SU-DHL-6 (cell line): Measurements from ENCODE around the gene C1QL1.

Source experiments
- EZH2phosphoT487 ChIP-seq: fragments of 200-600 bp; sonication (generic), shearing (Covaris generic); conservative IDR thresholded peaks from 2 replicates; pipeline ENCODE4 v1.6.1; 2018; ENCODE audit warnings: mild to moderate bottlenecking, antibody characterized with exemption, low read length, moderate library complexity, mixed read lengths
- TF ChIP-seq, protein P1 (sequence below): fragments of 200-600 bp; sonication (generic); IDR thresholded peaks from one replicate; pipeline ENCODE4 v1.5.1; 2017; ENCODE audit warnings: antibody characterized with exemption, mild to moderate bottlenecking, low read length, moderate library complexity; ENCODE audit not compliant: insufficient read depth, poor library complexity, severe bottlenecking

- TF ChIP-seq, protein P1, sequence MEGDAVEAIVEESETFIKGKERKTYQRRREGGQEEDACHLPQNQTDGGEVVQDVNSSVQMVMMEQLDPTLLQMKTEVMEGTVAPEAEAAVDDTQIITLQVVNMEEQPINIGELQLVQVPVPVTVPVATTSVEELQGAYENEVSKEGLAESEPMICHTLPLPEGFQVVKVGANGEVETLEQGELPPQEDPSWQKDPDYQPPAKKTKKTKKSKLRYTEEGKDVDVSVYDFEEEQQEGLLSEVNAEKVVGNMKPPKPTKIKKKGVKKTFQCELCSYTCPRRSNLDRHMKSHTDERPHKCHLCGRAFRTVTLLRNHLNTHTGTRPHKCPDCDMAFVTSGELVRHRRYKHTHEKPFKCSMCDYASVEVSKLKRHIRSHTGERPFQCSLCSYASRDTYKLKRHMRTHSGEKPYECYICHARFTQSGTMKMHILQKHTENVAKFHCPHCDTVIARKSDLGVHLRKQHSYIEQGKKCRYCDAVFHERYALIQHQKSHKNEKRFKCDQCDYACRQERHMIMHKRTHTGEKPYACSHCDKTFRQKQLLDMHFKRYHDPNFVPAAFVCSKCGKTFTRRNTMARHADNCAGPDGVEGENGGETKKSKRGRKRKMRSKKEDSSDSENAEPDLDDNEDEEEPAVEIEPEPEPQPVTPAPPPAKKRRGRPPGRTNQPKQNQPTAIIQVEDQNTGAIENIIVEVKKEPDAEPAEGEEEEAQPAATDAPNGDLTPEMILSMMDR, result no peak
- TF ChIP-seq EZH2phosphoT487, result no peak
Observed at GRCh38 chr17:44941712-44942331, 26.3 kb downstream of the C1QL1 start.
